Superior temporal gyrus (tissue), 1 donor: Measurements from ENCODE around the gene ZBED6.
"Not testable (repeated sequence)": the region's sequence is repeated elsewhere in the genome, so short reads cannot be mapped to it uniquely, and the experiment has no call there.

Source experiments
- DNase-seq: peaks from one replicate; pipeline ENCODE4 v3.0.0-alpha.2; 2016; ENCODE audit errors: extremely low spot score

The ZBED6 gene

GRCh38 chr1:203795441-203796235, at the start of gene ZBED6, which contains the start of gene ZC3H11A:
TSS of gene ZBED6 (plus strand) at chr1:203795623. CDS start at chr1:203797523, 1,900 bp downstream.
TSS of gene ZC3H11A (plus strand) at chr1:203795623. CDS start at chr1:203817071, 21,448 bp downstream.
- peak; percentile 100 for DNase-seq

- no peak for DNase-seq
These were observed 49.1 kb upstream of the ZBED6 start for GRCh38 chr1:203746281-203746680.

- no peak for DNase-seq
These were observed 44.4 kb upstream of the ZBED6 start for GRCh38 chr1:203751051-203751450.

GRCh38 chr1:203751618-203752361, 43.6 kb upstream of the ZBED6 start:
- DNase-seq: not testable (repeated sequence)

GRCh38 chr1:203754455-203754864, 41.0 kb upstream of the ZBED6 start:
- no peak for DNase-seq

GRCh38 chr1:203756036-203756435, 39.4 kb upstream of the ZBED6 start:
- DNase-seq: no peak

- not testable (repeated sequence) for DNase-seq
These were observed 36.7 kb upstream of the ZBED6 start for GRCh38 chr1:203758749-203759148.

GRCh38 chr1:203760506-203760905, 34.9 kb upstream of the ZBED6 start:
- no peak for DNase-seq

- DNase-seq: not testable (repeated sequence)
These were observed 33.5 kb upstream of the ZBED6 start for GRCh38 chr1:203761958-203762357.

GRCh38 chr1:203763505-203763904, 31.9 kb upstream of the ZBED6 start:
- no peak for DNase-seq

GRCh38 chr1:203764105-203765028, 31.1 kb upstream of the ZBED6 start:
- DNase-seq: no peak

- DNase-seq: no peak
These were observed 30.2 kb upstream of the ZBED6 start, which contains the start of gene LAX1 for GRCh38 chr1:203765029-203765837. TSS of gene LAX1 (plus strand) at chr1:203765183. CDS start at chr1:203765566, 383 bp downstream.

- DNase-seq: no peak
These were observed 27.2 kb upstream of the ZBED6 start for GRCh38 chr1:203768256-203768655.

GRCh38 chr1:203769505-203770343, 25.7 kb upstream of the ZBED6 start:
- peak; percentile 34 for DNase-seq

- DNase-seq: no peak
These were observed 23.5 kb upstream of the ZBED6 start for GRCh38 chr1:203771901-203772301.

GRCh38 chr1:203772836-203773235, 22.6 kb upstream of the ZBED6 start:
- DNase-seq: no peak

- peak; percentile 77 for DNase-seq
These were observed 18.8 kb upstream of the ZBED6 start for GRCh38 chr1:203776636-203777035.

- no peak for DNase-seq
These were observed 17.8 kb upstream of the ZBED6 start for GRCh38 chr1:203777596-203777995.

GRCh38 chr1:203778146-203778545, 17.3 kb upstream of the ZBED6 start:
- no peak for DNase-seq

- no peak for DNase-seq
These were observed 16.6 kb upstream of the ZBED6 start for GRCh38 chr1:203778789-203779188.
